Tibial nerve (tissue), 4 donors: Measurements from ENCODE around the gene AHRR. TPM values are rescaled to one million over a fixed set of nuclear protein-coding genes. Genes with fewer than 3 reads are reported as not detected.

ENCODE experiments used
- DNase-seq, 2 donors: peaks; one replicate each; pipeline ENCODE4 v3.0.0-alpha.2; 2019; ENCODE audit warnings: low spot score in 2 of 2
- H3K27ac ChIP-seq, 4 donors: fragments of 200-600 bp; sonication (generic) in 3 of 4; one replicate each; pipeline ENCODE4 v1.5.1; 2017 to 2019; ENCODE audit warnings: mild to moderate bottlenecking in 1 of 4
- H3K27me3 ChIP-seq, 2 donors: fragments of 200-600 bp; sonication (generic) in 1 of 2; one replicate each; pipeline versions ENCODE4 v1.5.1 to v1.6.0; 2017 to 2019
- H3K36me3 ChIP-seq, 3 donors: fragments of 200-600 bp; sonication (generic); one replicate each; pipeline ENCODE4 v1.5.1; 2018 to 2019
- H3K4me1 ChIP-seq, 4 donors: fragments of 200-600 bp; sonication (generic) in 3 of 4; one replicate each; pipeline ENCODE4 v1.5.1; 2017 to 2019
- H3K4me3 ChIP-seq, 4 donors: fragments of 200-600 bp; sonication (generic) in 3 of 4; one replicate each; pipeline ENCODE4 v1.5.1; 2017 to 2019; ENCODE audit warnings: mild to moderate bottlenecking in 1 of 4, moderate library complexity in 1 of 4
- H3K9me3 ChIP-seq, 4 donors: fragments of 200-600 bp; sonication (generic) in 3 of 4; one replicate each; pipeline ENCODE4 v1.5.1; 2017 to 2019
- CTCF ChIP-seq, 5 experiments: fragments of 200-600 bp in 3 of 5; fragments of 450-650 bp in 2 of 5; sonication (generic) in 3 of 5; IDR thresholded peaks; one replicate each; pipeline ENCODE4 v1.5.1; 2016 to 2019; ENCODE audit warnings: antibody characterized with exemption in 5 of 5, mild to moderate bottlenecking in 3 of 5, moderate library complexity in 2 of 5
- EP300 ChIP-seq, 2 donors: sonication (generic); formaldehyde crosslinking; IDR thresholded peaks; one replicate each; pipeline ENCODE4 v1.6.1; 2017; ENCODE audit warnings: antibody characterized with exemption in 2 of 2, mild to moderate bottlenecking in 1 of 2
- POLR2A ChIP-seq, 2 donors: fragments of 450-650 bp; IDR thresholded peaks; one replicate each; pipeline ENCODE4 v1.6.1; 2017; ENCODE audit warnings: antibody characterized with exemption in 2 of 2, mild to moderate bottlenecking in 2 of 2, moderate library complexity in 2 of 2
- WGBS, 2 donors: methylation state at CpG; one replicate each; pipeline ENCODE4 v1.1.5; 2018; 5-methylcytosine and 5-hydroxymethylcytosine counted together
- total RNA-seq, 4 donors: library from RNA; depleted of rRNA; stranded (reverse); fragments of >200 nt; gene quantifications; one replicate each; pipeline ENCODE4 v1.1.0, GENCODE V29; 2016

Gene AHRR
- total RNA-seq, 4 donors from 2014 or later = 1.0 to 4.8 (median 1.2) TPM; not detected in 1

DNA sequence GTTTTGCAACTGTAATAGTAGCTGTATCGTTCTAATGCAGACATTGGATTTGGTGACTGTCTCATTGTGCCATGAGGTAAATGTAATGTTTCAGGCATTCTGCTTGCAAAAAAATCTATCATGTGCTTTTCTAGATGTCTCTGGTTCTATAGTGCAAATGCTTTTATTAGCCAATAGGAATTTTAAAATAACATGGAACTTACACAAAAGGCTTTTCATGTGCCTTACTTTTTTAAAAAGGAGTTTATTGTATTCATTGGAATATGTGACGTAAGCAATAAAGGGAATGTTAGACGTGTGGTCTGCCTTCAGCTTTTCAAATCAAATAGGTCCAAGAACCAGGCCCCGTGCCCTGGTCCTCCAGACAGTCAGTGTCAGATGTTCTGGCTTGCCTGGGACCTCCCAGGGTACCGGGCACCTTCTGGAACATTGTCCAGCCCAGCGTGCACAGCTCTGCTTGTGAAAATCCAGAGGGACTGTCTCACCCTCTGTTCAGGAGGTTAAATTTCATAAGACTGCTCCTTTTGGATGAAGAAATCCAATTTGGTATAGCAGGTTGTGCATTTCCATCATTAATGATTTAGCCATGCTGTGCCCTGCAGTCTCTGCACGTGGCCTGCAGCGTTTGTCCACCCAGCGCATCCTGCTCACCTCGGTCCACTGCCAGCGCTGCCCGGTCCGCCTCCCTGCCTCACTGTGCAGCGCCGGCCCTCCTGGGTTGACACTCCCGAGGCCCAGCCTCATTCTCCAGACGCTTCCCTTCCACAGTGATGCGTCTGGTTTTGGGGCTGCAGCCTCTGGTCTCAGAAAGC, 6.6 kb upstream of the AHRR start:
- Histone ChIP-seq H3K4me3 (no peak overlapping the region), H3K27me3 (peaks cover 0 to 18% of the 10 kb centered on the region in 2 donors), H3K4me1 (peaks cover 0 to 28% (median 0%) of the 10 kb centered on the region in 4 donors), H3K36me3 (peaks cover 0 to 65% (median 8%) of the 10 kb centered on the region in 3 donors), H3K9me3 (no peaks in the 10 kb centered on the region), H3K27ac (no peak overlapping the region)
- no peak for TF ChIP-seq CTCF (IDR thresholded peaks at IDR 0.05)
- no peak for TF ChIP-seq EP300 (IDR thresholded peaks at IDR 0.05)
- TF ChIP-seq POLR2A (IDR thresholded peaks at IDR 0.05) = no peak
- DNase-seq = no peak
- WGBS, 2 donors = 70 to 77% methylated on average over 18 of the region's 18 CpGs

- Histone ChIP-seq H3K36me3 (peaks cover 0 to 65% (median 8%) of the 10 kb centered on the region in 3 donors), H3K27me3 (peaks cover 0 to 25% of the 10 kb centered on the region in 2 donors), H3K27ac (no peak overlapping the region), H3K4me1 (peaks cover 0 to 27% (median 4%) of the 10 kb centered on the region in 4 donors), H3K9me3 (no peaks in the 10 kb centered on the region), H3K4me3 (no peak overlapping the region)
- no peak for DNase-seq
- whole genome bisulfite sequencing, 2 donors = 75 to 76% methylated on average over 14 of the region's 14 CpGs
- TF ChIP-seq CTCF (IDR thresholded peaks at IDR 0.05) (no peak), POLR2A (IDR thresholded peaks at IDR 0.05) (no peak), EP300 (IDR thresholded peaks at IDR 0.05) (no peak)
Observed at GRCh38 chr5:315488-316209, 5.9 kb upstream of the AHRR start.

- Histone ChIP-seq H3K9me3 (no peaks in the 10 kb centered on the region), H3K27ac (no peak overlapping the region), H3K36me3 (peaks cover 0 to 60% (median 8%) of the 10 kb centered on the region in 3 donors), H3K4me1 (peaks cover 0 to 27% (median 11%) of the 10 kb centered on the region in 4 donors), H3K27me3 (peaks cover 0 to 33% of the 10 kb centered on the region in 2 donors), H3K4me3 (no peak overlapping the region)
- TF ChIP-seq POLR2A (IDR thresholded peaks at IDR 0.05) (no peak), CTCF (IDR thresholded peaks at IDR 0.05) (no peak), EP300 (IDR thresholded peaks at IDR 0.05) (no peak)
- no peak for DNase-seq
- 91 to 92% methylated on average over 18 to 19 of the region's 19 CpGs for WGBS, 2 donors
Observed at GRCh38 chr5:316210-317085, 5.1 kb upstream of the AHRR start.

- Histone ChIP-seq H3K4me1 (peaks cover 0 to 34% (median 13%) of the 10 kb centered on the region in 4 donors), H3K9me3 (no peaks in the 10 kb centered on the region), H3K27me3 (peaks cover 0 to 38% of the 10 kb centered on the region in 2 donors), H3K4me3 (no peak overlapping the region), H3K27ac (no peak overlapping the region), H3K36me3 (peaks cover 0 to 52% (median 8%) of the 10 kb centered on the region in 3 donors)
- TF ChIP-seq CTCF (IDR thresholded peaks at IDR 0.05) (peak in 4 of 5 experiments; percentile 13 to 53 (median 34)), POLR2A (IDR thresholded peaks at IDR 0.05) (no peak)
- 36 to 68% methylated on average over 15 to 21 of the region's 26 CpGs for WGBS, 2 donors
- no peak for DNase-seq
Observed at GRCh38 chr5:317086-317811, 4.3 kb upstream of the AHRR start.
